A549 (cell line): ENCODE data around the gene FBXO34. TPM values are rescaled to one million over a fixed set of nuclear protein-coding genes. Genes with fewer than 3 reads are reported as not detected.
A peak's percentile ranks its signal among the peaks of the same experiment; 100 is the strongest.

Experiments
- ATAC-seq, 2 experiments: fragments of 200-7000 bp in 1 of 2; fragments of >200 bp in 1 of 2; cut with Nextera tagmentation in 1 of 2; cut with Tn5 transposase in 1 of 2; 3 replicates each; pipeline versions ENCODE4 v1.8.0 to v1.9.1; 2018 to 2020; ENCODE audit warnings: mild to moderate bottlenecking in 1 of 2, moderate library complexity in 1 of 2
- CTCF ChIA-PET: fragments of 300-600 bp; sonication (Branson Sonifier 250); formaldehyde crosslinking; extraction: SDS; loops from one replicate; lab custom pipeline; 2021; ENCODE audit warnings: antibody characterized with exemption, inconsistent platforms; lab: Yijun Ruan, JAX
- POLR2A ChIA-PET: fragments of 350-600 bp; formaldehyde crosslinking; extraction: SDS; loops from one replicate; lab custom pipeline; 2021; ENCODE audit warnings: antibody characterized with exemption, inconsistent platforms; lab: Yijun Ruan, JAX
- DNase-seq, 2 experiments: peaks; one replicate each; pipeline versions ENCODE4 v3.0.0 to v3.0.0-alpha.2; 2011 to 2016; ENCODE audit warnings: low read depth in 1 of 2, low spot score in 1 of 2
- FAIRE-seq: peaks from 2 replicates; lab custom pipeline; 2011; peaks lifted over from hg19 to GRCh38; lab: Jason Lieb, UNC
- H3K27ac ChIP-seq, 2 experiments: fragments of >200 bp; sonication (Bioruptor Twin); formaldehyde crosslinking; 3 replicates each; pipeline ENCODE4 v1.5.1; 2016 to 2017
- H3K4me1 ChIP-seq: fragments of >200 bp; sonication (Bioruptor Twin); formaldehyde crosslinking; 3 replicates; pipeline ENCODE4 v1.6.1; 2016
- H3K4me2 ChIP-seq: fragments of >200 bp; sonication (Bioruptor Twin); formaldehyde crosslinking; 3 replicates; pipeline ENCODE4 v1.6.1; 2016
- H3K4me3 ChIP-seq: fragments of >200 bp; sonication (Bioruptor Twin); formaldehyde crosslinking; 3 replicates; pipeline ENCODE4 v1.5.1; 2016
- H3K9me3 ChIP-seq: fragments of >200 bp; sonication (Bioruptor Twin); formaldehyde crosslinking; 3 replicates; pipeline ENCODE4 v1.6.1; 2016
- CBX2 ChIP-seq: fragments of 200-600 bp; sonication (generic); IDR thresholded peaks from 2 replicates; pipeline ENCODE4 v1.6.1; 2016; ENCODE audit warnings: low read depth, mild to moderate bottlenecking, borderline replicate concordance
- CEBPB ChIP-seq, 2 experiments: fragments of >200 bp in 1 of 2; sonication (Bioruptor Twin) in 1 of 2; formaldehyde crosslinking in 1 of 2; IDR thresholded peaks; 2 replicates each; pipeline ENCODE4 v1.6.1; 2012 to 2016
- CHD4 ChIP-seq: fragments of 200-600 bp; sonication (generic); IDR thresholded peaks from 2 replicates; pipeline ENCODE4 v1.6.1; 2016; ENCODE audit warnings: antibody characterized with exemption, mild to moderate bottlenecking, borderline replicate concordance
- EP300 ChIP-seq, 2 experiments: fragments of >200 bp; sonication (Bioruptor Twin); formaldehyde crosslinking; IDR thresholded peaks; 2 replicates in 1 of 2; 3 replicates in 1 of 2; pipeline ENCODE4 v1.6.1; 2016 to 2017
- FOSB ChIP-seq: fragments of 250-450 bp; sonication (Bioruptor Pico); IDR thresholded peaks from 2 replicates; pipeline ENCODE4 v1.5.0; 2020; ENCODE audit warnings: mild to moderate bottlenecking, moderate library complexity
- FOSL2 ChIP-seq, 2 experiments: fragments of 450-650 bp in 1 of 2; fragments of >200 bp in 1 of 2; sonication (Bioruptor Twin) in 1 of 2; formaldehyde crosslinking; IDR thresholded peaks; 2 replicates each; pipeline versions ENCODE4 v1.5.0 to v1.6.1; 2016 to 2020; ENCODE audit warnings: mild to moderate bottlenecking in 1 of 2, moderate library complexity in 1 of 2
- HDAC2 ChIP-seq: fragments of 200-600 bp; sonication (generic); IDR thresholded peaks from 2 replicates; pipeline ENCODE4 v1.6.1; 2016
- HEYL ChIP-seq: fragments of 250-450 bp; sonication (Bioruptor Pico); IDR thresholded peaks from 2 replicates; pipeline ENCODE4 v1.8.0; 2021; ENCODE audit warnings: mild to moderate bottlenecking, moderate library complexity
- HOXA7 ChIP-seq: fragments of 250-450 bp; sonication (Bioruptor Pico); IDR thresholded peaks from 2 replicates; pipeline ENCODE4 v1.5.0; 2020; ENCODE audit warnings: mild to moderate bottlenecking, moderate library complexity
- MAFK ChIP-seq: fragments of 450-650 bp; IDR thresholded peaks from 2 replicates; pipeline ENCODE4 v1.6.1; 2014; ENCODE audit not compliant: partially characterized antibody
- PHF8 ChIP-seq: fragments of 200-600 bp; sonication (generic); IDR thresholded peaks from 2 replicates; pipeline ENCODE4 v1.6.1; 2016; ENCODE audit warnings: low read depth, mild to moderate bottlenecking, antibody characterized with exemption, moderate library complexity, borderline replicate concordance
- POLR2A ChIP-seq: IDR thresholded peaks from 2 replicates; pipeline ENCODE4 v1.6.1; 2012; ENCODE audit warnings: mild to moderate bottlenecking, low read length
- RFX5 ChIP-seq: fragments of 450-650 bp; IDR thresholded peaks from 2 replicates; pipeline ENCODE4 v1.7.1; 2014; ENCODE audit warnings: antibody characterized with exemption, mild to moderate bottlenecking, moderate library complexity
- ZSCAN20 ChIP-seq: fragments of 250-450 bp; sonication (Bioruptor Pico); IDR thresholded peaks from 2 replicates; pipeline ENCODE4 v1.8.0; 2022; ENCODE audit warnings: mild to moderate bottlenecking, moderate library complexity
- WGBS: methylation state at CpG from one replicate; pipeline ENCODE4 v1.1.6; 2017; ENCODE audit errors: missing lambda C conversion rate; 5-methylcytosine and 5-hydroxymethylcytosine counted together
- polyA plus RNA-seq, 4 experiments: library from polyadenylated mRNA; depleted of rRNA in 3 of 4; stranded (reverse); fragments of >200 nt; fragmentation: RNase III in 1 of 4; extraction: RNeasy Plus Mini Kit Qiagen cat#74134 plus additional on column Dnase treatment in 1 of 4; gene quantifications; 2 replicates in 3 of 4; 3 replicates in 1 of 4; pipeline ENCODE4 v1.2.3, GENCODE V29; 2011 to 2017
- TF ChIP-seq, protein P1 (sequence below): IDR thresholded peaks from 2 replicates; pipeline ENCODE4 v1.6.1; 2012; ENCODE audit warnings: low read depth, borderline replicate concordance
- TF ChIP-seq, protein P2 (sequence below): fragments of >200 bp; sonication (Bioruptor Twin); formaldehyde crosslinking; IDR thresholded peaks from 2 replicates; pipeline ENCODE4 v1.6.1; 2016
- TF ChIP-seq, protein P3 (sequence below): fragments of 150-350 bp; IDR thresholded peaks from 2 replicates; pipeline ENCODE4 v1.6.1; 2014; ENCODE audit warnings: low read depth, mild to moderate bottlenecking, low read length
- TF ChIP-seq, protein P4 (sequence below): fragments of >200 bp; sonication (Bioruptor Twin); formaldehyde crosslinking; IDR thresholded peaks from 3 replicates; pipeline ENCODE4 v1.5.1; 2016
- TF ChIP-seq, protein P5 (sequence below): fragments of 200-600 bp; sonication (generic); IDR thresholded peaks from 2 replicates; pipeline ENCODE4 v1.6.1; 2016; ENCODE audit warnings: antibody characterized with exemption, mild to moderate bottlenecking, moderate library complexity

The FBXO34 gene
- polyA plus RNA-seq, 2 of the 4 experiments (the other 2 are of a cell fraction): 15.4 to 28.0 TPM

DNA sequence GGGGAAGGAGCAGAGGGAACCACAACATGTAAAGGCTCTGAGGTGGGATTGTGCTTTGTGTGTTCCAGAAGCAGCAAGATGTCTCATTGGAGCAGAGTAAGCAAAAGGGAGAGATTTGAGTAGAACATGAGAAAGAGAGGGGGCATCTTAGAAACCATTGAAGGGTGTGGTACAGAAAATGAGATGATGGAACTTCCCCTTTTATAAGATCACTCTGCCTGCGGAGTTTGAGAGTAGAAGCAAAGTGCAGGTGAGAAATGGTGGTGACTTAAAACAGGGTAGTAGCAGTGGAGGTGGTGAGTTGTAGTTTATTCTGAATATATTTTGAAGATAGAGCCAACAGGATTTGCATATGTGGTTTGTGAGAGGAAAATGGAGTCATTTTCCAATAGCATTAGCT lies 56.0 kb downstream of the FBXO34 start (continued):
- TF ChIP-seq, protein P1, sequence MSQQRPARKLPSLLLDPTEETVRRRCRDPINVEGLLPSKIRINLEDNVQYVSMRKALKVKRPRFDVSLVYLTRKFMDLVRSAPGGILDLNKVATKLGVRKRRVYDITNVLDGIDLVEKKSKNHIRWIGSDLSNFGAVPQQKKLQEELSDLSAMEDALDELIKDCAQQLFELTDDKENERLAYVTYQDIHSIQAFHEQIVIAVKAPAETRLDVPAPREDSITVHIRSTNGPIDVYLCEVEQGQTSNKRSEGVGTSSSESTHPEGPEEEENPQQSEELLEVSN: no peak
- no peak for TF ChIP-seq FOSB (CRISPR knock-in tag)

DNA sequence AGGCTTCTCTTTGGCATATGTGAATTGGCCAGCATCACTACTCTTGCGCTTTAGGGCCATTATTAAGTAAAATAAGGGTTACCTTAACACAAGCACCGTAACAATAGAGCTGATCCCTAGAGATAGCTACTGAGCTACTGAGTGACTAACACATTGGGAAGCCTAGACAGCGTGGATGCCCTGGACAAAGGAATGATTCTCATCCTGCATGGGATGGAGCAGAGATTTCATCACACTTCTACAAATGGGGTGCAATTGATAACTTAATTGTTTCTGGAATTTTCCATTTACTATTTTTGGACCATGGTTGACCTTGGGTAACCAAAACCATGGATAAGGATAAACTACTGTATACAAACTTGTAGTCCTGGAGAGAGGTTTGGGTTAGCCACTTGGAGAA lies 57.1 kb downstream of the FBXO34 start:
- H3K4me3 ChIP-seq: no peak overlapping the region
- no peak for DNase-seq
- H3K4me1 ChIP-seq: peaks cover 16% of the 10 kb centered on the region
- H3K27ac ChIP-seq: no peak overlapping the region
- POLR2A ChIA-PET: no interaction called here
- no peak for FAIRE-seq
- H3K9me3 ChIP-seq: no peaks in the 10 kb centered on the region
- H3K4me2 ChIP-seq: no peak overlapping the region
- no peak for TF ChIP-seq MAFK
- no peak for TF ChIP-seq CHD4
- TF ChIP-seq, protein P2, sequence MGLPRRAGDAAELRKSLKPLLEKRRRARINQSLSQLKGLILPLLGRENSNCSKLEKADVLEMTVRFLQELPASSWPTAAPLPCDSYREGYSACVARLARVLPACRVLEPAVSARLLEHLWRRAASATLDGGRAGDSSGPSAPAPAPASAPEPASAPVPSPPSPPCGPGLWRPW: no peak
- TF ChIP-seq, protein P3, sequence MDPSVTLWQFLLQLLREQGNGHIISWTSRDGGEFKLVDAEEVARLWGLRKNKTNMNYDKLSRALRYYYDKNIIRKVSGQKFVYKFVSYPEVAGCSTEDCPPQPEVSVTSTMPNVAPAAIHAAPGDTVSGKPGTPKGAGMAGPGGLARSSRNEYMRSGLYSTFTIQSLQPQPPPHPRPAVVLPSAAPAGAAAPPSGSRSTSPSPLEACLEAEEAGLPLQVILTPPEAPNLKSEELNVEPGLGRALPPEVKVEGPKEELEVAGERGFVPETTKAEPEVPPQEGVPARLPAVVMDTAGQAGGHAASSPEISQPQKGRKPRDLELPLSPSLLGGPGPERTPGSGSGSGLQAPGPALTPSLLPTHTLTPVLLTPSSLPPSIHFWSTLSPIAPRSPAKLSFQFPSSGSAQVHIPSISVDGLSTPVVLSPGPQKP: no peak
- no peak for TF ChIP-seq RFX5
- TF ChIP-seq FOSL2 (IDR thresholded peaks at IDR 0.05): no peak
- TF ChIP-seq FOSL2 (CRISPR knock-in tag; IDR thresholded peaks at IDR 0.05): no peak
- TF ChIP-seq HOXA7 (CRISPR knock-in tag): no peak
- no peak for TF ChIP-seq HEYL (CRISPR knock-in tag)
- no peak for TF ChIP-seq CEBPB (IDR thresholded peaks at IDR 0.05)
- TF ChIP-seq POLR2A: no peak
- TF ChIP-seq ZSCAN20 (CRISPR knock-in tag): no peak
- TF ChIP-seq, protein P4, sequence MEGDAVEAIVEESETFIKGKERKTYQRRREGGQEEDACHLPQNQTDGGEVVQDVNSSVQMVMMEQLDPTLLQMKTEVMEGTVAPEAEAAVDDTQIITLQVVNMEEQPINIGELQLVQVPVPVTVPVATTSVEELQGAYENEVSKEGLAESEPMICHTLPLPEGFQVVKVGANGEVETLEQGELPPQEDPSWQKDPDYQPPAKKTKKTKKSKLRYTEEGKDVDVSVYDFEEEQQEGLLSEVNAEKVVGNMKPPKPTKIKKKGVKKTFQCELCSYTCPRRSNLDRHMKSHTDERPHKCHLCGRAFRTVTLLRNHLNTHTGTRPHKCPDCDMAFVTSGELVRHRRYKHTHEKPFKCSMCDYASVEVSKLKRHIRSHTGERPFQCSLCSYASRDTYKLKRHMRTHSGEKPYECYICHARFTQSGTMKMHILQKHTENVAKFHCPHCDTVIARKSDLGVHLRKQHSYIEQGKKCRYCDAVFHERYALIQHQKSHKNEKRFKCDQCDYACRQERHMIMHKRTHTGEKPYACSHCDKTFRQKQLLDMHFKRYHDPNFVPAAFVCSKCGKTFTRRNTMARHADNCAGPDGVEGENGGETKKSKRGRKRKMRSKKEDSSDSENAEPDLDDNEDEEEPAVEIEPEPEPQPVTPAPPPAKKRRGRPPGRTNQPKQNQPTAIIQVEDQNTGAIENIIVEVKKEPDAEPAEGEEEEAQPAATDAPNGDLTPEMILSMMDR: no peak
- TF ChIP-seq PHF8: no peak
- TF ChIP-seq CBX2: no peak
- TF ChIP-seq, all 56 proteins: peak for 0
- peak; percentile 43 to 50; a peak in 3 of 6 replicates for ATAC-seq
- CTCF ChIA-PET: interaction anchor here (0.6 to 1.3 kb wide), 3 partner anchors 12 to 58 kb away, joined by 3 to 4 read pairs (median 3); no protein-coding TSS in a partner anchor
- WGBS: 98% methylated on average over 3 of the region's 3 CpGs

DNA sequence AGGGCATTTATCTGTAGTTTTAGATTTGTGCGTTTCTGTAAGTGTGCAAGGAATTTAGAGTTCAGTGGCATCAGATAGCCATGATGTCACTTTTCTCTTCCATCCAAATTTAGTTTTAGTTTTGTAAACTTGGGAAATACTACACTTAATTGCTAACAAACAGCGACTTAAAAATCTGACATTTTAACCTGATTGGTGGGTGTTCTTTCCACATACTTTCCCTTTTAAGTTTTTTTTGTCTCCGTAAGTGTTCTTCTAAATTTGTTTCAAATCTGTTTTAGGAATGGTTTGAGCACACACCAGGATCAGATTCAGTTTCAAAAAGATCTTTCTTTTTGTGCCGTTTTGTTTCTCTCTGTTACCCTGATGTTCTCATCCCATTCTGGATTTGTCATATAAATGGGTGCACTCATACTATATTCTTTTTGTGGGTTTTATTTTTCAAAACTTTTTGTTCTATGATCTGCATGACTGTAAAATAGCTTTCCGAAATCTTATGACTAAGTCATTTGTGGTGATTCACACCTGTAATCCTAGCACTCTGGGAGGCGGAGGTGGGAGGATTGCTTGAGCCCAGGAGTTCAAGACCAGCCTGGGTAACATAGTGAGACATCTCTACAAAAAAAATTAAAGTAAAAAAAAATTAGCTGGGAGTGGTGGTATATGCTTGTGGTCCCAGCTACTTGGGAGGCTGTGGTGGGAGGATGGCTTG lies 58.9 kb downstream of the FBXO34 start:
- no peak overlapping the region for H3K4me2 ChIP-seq
- no peak for FAIRE-seq
- peaks cover 33% of the 10 kb centered on the region for H3K4me1 ChIP-seq
- CTCF ChIA-PET: interaction anchor here (1.4 kb wide), 1 partner anchor 60 kb away, joined by 3 read pairs; no protein-coding TSS in a partner anchor
- no peak for ATAC-seq
- no peak overlapping the region for H3K27ac ChIP-seq
- POLR2A ChIA-PET: no interaction called here
- TF ChIP-seq EP300 (IDR thresholded peaks at IDR 0.05): no peak
- TF ChIP-seq, protein P5, sequence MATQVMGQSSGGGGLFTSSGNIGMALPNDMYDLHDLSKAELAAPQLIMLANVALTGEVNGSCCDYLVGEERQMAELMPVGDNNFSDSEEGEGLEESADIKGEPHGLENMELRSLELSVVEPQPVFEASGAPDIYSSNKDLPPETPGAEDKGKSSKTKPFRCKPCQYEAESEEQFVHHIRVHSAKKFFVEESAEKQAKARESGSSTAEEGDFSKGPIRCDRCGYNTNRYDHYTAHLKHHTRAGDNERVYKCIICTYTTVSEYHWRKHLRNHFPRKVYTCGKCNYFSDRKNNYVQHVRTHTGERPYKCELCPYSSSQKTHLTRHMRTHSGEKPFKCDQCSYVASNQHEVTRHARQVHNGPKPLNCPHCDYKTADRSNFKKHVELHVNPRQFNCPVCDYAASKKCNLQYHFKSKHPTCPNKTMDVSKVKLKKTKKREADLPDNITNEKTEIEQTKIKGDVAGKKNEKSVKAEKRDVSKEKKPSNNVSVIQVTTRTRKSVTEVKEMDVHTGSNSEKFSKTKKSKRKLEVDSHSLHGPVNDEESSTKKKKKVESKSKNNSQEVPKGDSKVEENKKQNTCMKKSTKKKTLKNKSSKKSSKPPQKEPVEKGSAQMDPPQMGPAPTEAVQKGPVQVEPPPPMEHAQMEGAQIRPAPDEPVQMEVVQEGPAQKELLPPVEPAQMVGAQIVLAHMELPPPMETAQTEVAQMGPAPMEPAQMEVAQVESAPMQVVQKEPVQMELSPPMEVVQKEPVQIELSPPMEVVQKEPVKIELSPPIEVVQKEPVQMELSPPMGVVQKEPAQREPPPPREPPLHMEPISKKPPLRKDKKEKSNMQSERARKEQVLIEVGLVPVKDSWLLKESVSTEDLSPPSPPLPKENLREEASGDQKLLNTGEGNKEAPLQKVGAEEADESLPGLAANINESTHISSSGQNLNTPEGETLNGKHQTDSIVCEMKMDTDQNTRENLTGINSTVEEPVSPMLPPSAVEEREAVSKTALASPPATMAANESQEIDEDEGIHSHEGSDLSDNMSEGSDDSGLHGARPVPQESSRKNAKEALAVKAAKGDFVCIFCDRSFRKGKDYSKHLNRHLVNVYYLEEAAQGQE: no peak
- no peak for TF ChIP-seq HDAC2
- no peaks in the 10 kb centered on the region for H3K9me3 ChIP-seq
- H3K4me3 ChIP-seq: no peak overlapping the region
- no peak for DNase-seq
- WGBS: 83% methylated on average over 6 of the region's 6 CpGs
